H9 (cell line): ENCODE results near the gene AP4E1. TPM values are rescaled to one million over a fixed set of nuclear protein-coding genes. Genes with fewer than 3 reads are reported as not detected.

Source experiments
- DNase-seq: peaks from one replicate; pipeline ENCODE4 v3.0.0-alpha.2; 2017
- H2AFZ ChIP-seq: one replicate; pipeline ENCODE4 v1.6.1; 2013; ENCODE audit warnings: mild to moderate bottlenecking, low read length, control low read depth, moderate library complexity
- H2AK5ac ChIP-seq: 2 replicates; pipeline ENCODE4 v1.6.1; 2013; ENCODE audit warnings: low read length, control low read depth, mixed read lengths; ENCODE audit not compliant: insufficient read length
- H2BK120ac ChIP-seq: one replicate; pipeline ENCODE4 v1.6.1; 2013; ENCODE audit warnings: low read depth, mild to moderate bottlenecking, low read length, control low read depth, inconsistent platforms; ENCODE audit not compliant: poor library complexity, severe bottlenecking
- H2BK12ac ChIP-seq: 2 replicates; pipeline ENCODE4 v1.6.1; 2013; ENCODE audit warnings: low read length, control low read depth, mixed read lengths, low read depth; ENCODE audit not compliant: insufficient read length
- H2BK15ac ChIP-seq: 2 replicates; pipeline ENCODE4 v1.6.1; 2013; ENCODE audit warnings: low read depth, low read length, control low read depth
- H2BK20ac ChIP-seq: one replicate; pipeline ENCODE4 v1.6.1; 2013; ENCODE audit warnings: low read depth, mild to moderate bottlenecking, low read length, control low read depth, inconsistent platforms; ENCODE audit not compliant: poor library complexity, severe bottlenecking
- H2BK5ac ChIP-seq: 2 replicates; pipeline ENCODE4 v1.6.1; 2013; ENCODE audit warnings: low read length, control low read depth, mixed read lengths; ENCODE audit not compliant: insufficient read length
- H3K14ac ChIP-seq: 2 replicates; pipeline ENCODE4 v1.6.1; 2013; ENCODE audit warnings: low read length, control low read depth; ENCODE audit not compliant: insufficient read depth
- H3K18ac ChIP-seq: 2 replicates; pipeline ENCODE4 v1.6.1; 2013; ENCODE audit warnings: low read depth, mild to moderate bottlenecking, mixed read lengths, low read length, control low read depth; ENCODE audit not compliant: insufficient read length
- H3K23ac ChIP-seq: 2 replicates; pipeline ENCODE4 v1.6.1; 2013; ENCODE audit warnings: low read length, control low read depth, mixed read lengths, low read depth; ENCODE audit not compliant: insufficient read length
- H3K23me2 ChIP-seq: 2 replicates; pipeline ENCODE4 v1.6.1; 2013; ENCODE audit warnings: low read depth, mild to moderate bottlenecking, mixed read lengths, low read length, control low read depth; ENCODE audit not compliant: insufficient read length, poor library complexity, severe bottlenecking
- H3K27ac ChIP-seq: 2 replicates; pipeline ENCODE4 v1.5.1; 2013; ENCODE audit warnings: low read length, control low read depth, mixed read lengths, low read depth; ENCODE audit not compliant: insufficient read length
- H3K27me3 ChIP-seq: 2 replicates; pipeline ENCODE4 v1.6.1; 2013; ENCODE audit warnings: low read length, control low read depth, inconsistent platforms; ENCODE audit not compliant: insufficient read depth
- H3K4ac ChIP-seq: 2 replicates; pipeline ENCODE4 v1.6.1; 2013; ENCODE audit warnings: low read depth, mild to moderate bottlenecking, control low read depth, inconsistent platforms, low read length, moderate library complexity
- H3K4me1 ChIP-seq: 2 replicates; pipeline ENCODE4 v1.6.1; 2013; ENCODE audit warnings: low read length, control low read depth, inconsistent platforms; ENCODE audit not compliant: insufficient read depth
- H3K4me2 ChIP-seq: 2 replicates; pipeline ENCODE4 v1.6.1; 2013; ENCODE audit warnings: low read length, control low read depth, mixed read lengths; ENCODE audit not compliant: insufficient read length, insufficient read depth
- H3K56ac ChIP-seq: 2 replicates; pipeline ENCODE4 v1.6.1; 2013; ENCODE audit warnings: low read depth, mild to moderate bottlenecking, mixed read lengths, low read length, control low read depth; ENCODE audit not compliant: insufficient read length
- H3K79me1 ChIP-seq: 2 replicates; pipeline ENCODE4 v1.6.1; 2013; ENCODE audit warnings: low read depth, mild to moderate bottlenecking, moderate library complexity, low read length, control low read depth, inconsistent platforms; ENCODE audit not compliant: insufficient read depth, poor library complexity, severe bottlenecking
- H3K79me2 ChIP-seq: 2 replicates; pipeline ENCODE4 v1.6.1; 2013; ENCODE audit warnings: low read length, control low read depth, inconsistent platforms; ENCODE audit not compliant: insufficient read depth
- H3K9ac ChIP-seq: 2 replicates; pipeline ENCODE4 v1.6.1; 2013; ENCODE audit warnings: low read length, control low read depth, mixed read lengths; ENCODE audit not compliant: insufficient read length; ENCODE audit errors: extremely low read depth
- H3K9me3 ChIP-seq: one replicate; pipeline ENCODE4 v1.6.1; 2013; ENCODE audit warnings: low read depth, low read length, inconsistent platforms; ENCODE audit not compliant: control insufficient read depth
- H3T11ph ChIP-seq: one replicate; pipeline ENCODE4 v1.6.1; 2013; ENCODE audit warnings: mild to moderate bottlenecking, low read length, control low read depth, inconsistent platforms
- H4K20me1 ChIP-seq: one replicate; pipeline ENCODE4 v1.6.1; 2013; ENCODE audit not compliant: control insufficient read depth, insufficient read length, insufficient read depth
- H4K5ac ChIP-seq: 2 replicates; pipeline ENCODE4 v1.6.1; 2013; ENCODE audit warnings: low read depth, mild to moderate bottlenecking, mixed read lengths, low read length, control low read depth; ENCODE audit not compliant: insufficient read length
- H4K8ac ChIP-seq: replicated peaks from 2 replicates; pipeline ENCODE4 v1.6.1; 2013; ENCODE audit warnings: low read length, control low read depth, mixed read lengths, low read depth; ENCODE audit not compliant: insufficient read length
- H4K91ac ChIP-seq: 2 replicates; pipeline ENCODE4 v1.6.1; 2013; ENCODE audit warnings: low read depth, mild to moderate bottlenecking, moderate library complexity, mixed read lengths, low read length, control low read depth; ENCODE audit not compliant: insufficient read length
- H3K27ac Mint-ChIP-seq, 3 experiments: 2 replicates in 2 of 3; 3 replicates in 1 of 3; pipeline ENCODE4 v1.8.0; 2020 to 2021; ENCODE audit warnings: mixed read lengths in 3 of 3, mild to moderate bottlenecking in 1 of 3, moderate library complexity in 1 of 3
- H3K27me3 Mint-ChIP-seq: 2 replicates; pipeline ENCODE4 v1.8.0; 2021; ENCODE audit warnings: low read depth, mild to moderate bottlenecking, moderate library complexity, mixed read lengths
- H3K36me3 Mint-ChIP-seq, 3 experiments: 2 replicates in 2 of 3; 3 replicates in 1 of 3; pipeline ENCODE4 v1.8.0; 2020 to 2021; ENCODE audit warnings: low read depth in 3 of 3, mixed read lengths in 3 of 3; ENCODE audit not compliant: insufficient read depth in 1 of 3
- H3K4me1 Mint-ChIP-seq, 2 experiments: 2 replicates each; pipeline ENCODE4 v1.8.0; 2020; ENCODE audit warnings: mixed read lengths in 2 of 2
- H3K4me3 Mint-ChIP-seq, 2 experiments: 2 replicates in 1 of 2; 3 replicates in 1 of 2; pipeline ENCODE4 v1.8.0; 2020 to 2021; ENCODE audit warnings: mild to moderate bottlenecking in 2 of 2, mixed read lengths in 2 of 2, moderate library complexity in 1 of 2
- H3K9me3 Mint-ChIP-seq, 2 experiments: 2 replicates in 1 of 2; 3 replicates in 1 of 2; pipeline ENCODE4 v1.8.0; 2020; ENCODE audit warnings: mild to moderate bottlenecking in 2 of 2, mixed read lengths in 2 of 2, moderate library complexity in 1 of 2
- WGBS: extraction: QIAGEN DNeasy Blood & Tissue Kit; methylation state at CpG from one replicate; pipeline ENCODE4 v1.1.7; 2013; ENCODE audit warnings: missing lambda C conversion rate, low lambda C conversion rate, mixed read lengths; ENCODE audit not compliant: insufficient read length; ENCODE audit errors: extremely low coverage; 5-methylcytosine and 5-hydroxymethylcytosine counted together
- total RNA-seq: library from RNA; stranded (reverse); gene quantifications from 2 replicates; pipeline ENCODE4 v1.2.1, GENCODE V29; 2021
- TF ChIP-seq, protein P1 (sequence below): fragments of 200-600 bp; sonication (generic); conservative IDR thresholded peaks from 3 replicates; pipeline ENCODE4 v1.8.0; 2021; ENCODE audit warnings: antibody characterized with exemption, mild to moderate bottlenecking

Gene AP4E1
- total RNA-seq, 1 experiment from 2014 or later = 13.8 TPM

DNA sequence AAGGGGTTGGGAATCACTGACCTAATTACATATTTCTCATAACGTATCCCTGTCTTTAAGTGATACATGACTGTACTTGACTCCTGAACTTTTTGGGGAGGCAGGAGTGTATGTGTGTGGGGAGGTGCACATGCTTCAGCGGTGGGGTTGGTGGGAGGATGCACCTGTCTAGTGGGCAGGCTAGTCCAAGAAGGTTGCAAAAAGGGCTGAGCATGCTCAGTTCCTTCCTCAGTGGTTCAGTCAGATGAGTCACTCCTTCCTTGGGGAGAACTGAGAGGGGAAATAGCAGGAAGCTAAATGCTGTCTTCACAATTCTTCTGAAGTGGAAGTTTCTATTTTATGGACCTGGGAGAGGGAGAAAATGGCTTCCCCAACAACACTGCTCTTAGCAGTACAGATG, 24.6 kb upstream of the AP4E1 start:
- Mint-ChIP-seq H3K36me3 (no peaks in the 10 kb centered on the region), H3K27ac (no peak overlapping the region), H3K27me3 (no peaks in the 10 kb centered on the region; the same call in none of the 2 replicates), H3K4me3 (no peak overlapping the region), H3K4me1 (no peaks in the 10 kb centered on the region), H3K9me3 (no peaks in the 10 kb centered on the region)
- Histone ChIP-seq H2AFZ (no peak overlapping the region), H4K91ac (no peak overlapping the region), H3K27me3 (no peaks in the 10 kb centered on the region), H3K4me1 (no peaks in the 10 kb centered on the region), H2AK5ac (no peak overlapping the region), H3K14ac (no peak overlapping the region), H3K23me2 (no peaks in the 10 kb centered on the region), H2BK20ac (no peak overlapping the region), H2BK120ac (no peak overlapping the region), H2BK15ac (no peak overlapping the region), H3K23ac (no peak overlapping the region), H3K4ac (no peak overlapping the region), H2BK5ac (no peak overlapping the region), H3K56ac (no peak overlapping the region), H3K9ac (no peak overlapping the region), H2BK12ac (no peak overlapping the region), H3K27ac (no peak overlapping the region), H4K5ac (no peak overlapping the region), H4K20me1 (no peaks in the 10 kb centered on the region), H3K4me2 (no peak overlapping the region), H3K9me3 (no peaks in the 10 kb centered on the region), H4K8ac (no peak overlapping the region), H3K18ac (no peak overlapping the region), H3K79me2 (no peaks in the 10 kb centered on the region), H3T11ph (no peak overlapping the region), H3K79me1 (no peaks in the 10 kb centered on the region)
- TF ChIP-seq, protein P1, sequence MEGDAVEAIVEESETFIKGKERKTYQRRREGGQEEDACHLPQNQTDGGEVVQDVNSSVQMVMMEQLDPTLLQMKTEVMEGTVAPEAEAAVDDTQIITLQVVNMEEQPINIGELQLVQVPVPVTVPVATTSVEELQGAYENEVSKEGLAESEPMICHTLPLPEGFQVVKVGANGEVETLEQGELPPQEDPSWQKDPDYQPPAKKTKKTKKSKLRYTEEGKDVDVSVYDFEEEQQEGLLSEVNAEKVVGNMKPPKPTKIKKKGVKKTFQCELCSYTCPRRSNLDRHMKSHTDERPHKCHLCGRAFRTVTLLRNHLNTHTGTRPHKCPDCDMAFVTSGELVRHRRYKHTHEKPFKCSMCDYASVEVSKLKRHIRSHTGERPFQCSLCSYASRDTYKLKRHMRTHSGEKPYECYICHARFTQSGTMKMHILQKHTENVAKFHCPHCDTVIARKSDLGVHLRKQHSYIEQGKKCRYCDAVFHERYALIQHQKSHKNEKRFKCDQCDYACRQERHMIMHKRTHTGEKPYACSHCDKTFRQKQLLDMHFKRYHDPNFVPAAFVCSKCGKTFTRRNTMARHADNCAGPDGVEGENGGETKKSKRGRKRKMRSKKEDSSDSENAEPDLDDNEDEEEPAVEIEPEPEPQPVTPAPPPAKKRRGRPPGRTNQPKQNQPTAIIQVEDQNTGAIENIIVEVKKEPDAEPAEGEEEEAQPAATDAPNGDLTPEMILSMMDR = no peak
- WGBS = no CpG with 5 or more reads among the region's 2 CpGs
- DNase-seq = no peak
